GM18511 (cell line): ENCODE measurements around the gene NUP210.

Experiments used
- ATAC-seq: cut with Tn5 transposase; IDR thresholded peaks from one replicate; pipeline ENCODE4 v1.9.1; 2021; ENCODE audit warnings: mild to moderate bottlenecking, moderate library complexity; ENCODE audit not compliant: unreplicated experiment

The NUP210 gene

DNA sequence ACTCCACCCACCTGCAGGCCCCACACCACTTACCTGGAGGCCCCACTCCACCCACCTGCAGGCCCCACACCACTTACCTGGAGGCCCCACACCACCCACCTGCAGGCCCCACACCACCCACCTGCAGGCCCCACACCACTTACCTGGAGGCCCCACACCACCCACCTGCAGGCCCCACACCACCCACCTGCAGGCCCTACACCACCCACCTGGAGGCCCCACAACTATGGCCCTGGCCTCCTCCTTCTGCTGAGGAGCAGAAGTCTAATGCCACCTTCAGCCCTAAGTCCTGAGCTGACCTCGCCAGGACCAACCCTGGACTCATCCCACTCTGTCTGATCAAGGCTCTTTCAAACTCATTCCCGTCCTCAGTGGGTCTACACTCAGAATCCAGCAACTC is 42.4 kb downstream of the NUP210 start:
- peak; percentile 8 for ATAC-seq

DNA sequence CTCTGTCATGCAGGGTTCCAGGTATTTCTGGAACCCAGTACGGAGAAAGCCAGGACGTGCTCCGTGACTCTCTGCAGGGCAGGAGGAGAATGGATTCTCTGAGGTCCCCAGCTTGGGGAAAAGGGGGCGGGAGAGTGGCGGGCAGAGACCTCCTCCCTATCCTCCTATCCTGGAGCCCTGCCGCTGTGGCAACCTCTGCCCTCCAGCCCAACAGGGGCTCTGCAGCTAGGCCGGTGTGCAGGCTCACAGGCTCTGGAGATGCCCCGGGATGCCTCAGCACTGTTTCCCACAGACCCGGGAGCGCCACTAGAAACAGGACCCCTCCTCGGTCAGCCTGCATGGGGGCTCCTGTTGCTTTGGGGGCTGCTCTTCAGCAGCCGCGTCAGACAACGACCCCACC is 43.1 kb downstream of the NUP210 start:
- no peak for ATAC-seq

DNA sequence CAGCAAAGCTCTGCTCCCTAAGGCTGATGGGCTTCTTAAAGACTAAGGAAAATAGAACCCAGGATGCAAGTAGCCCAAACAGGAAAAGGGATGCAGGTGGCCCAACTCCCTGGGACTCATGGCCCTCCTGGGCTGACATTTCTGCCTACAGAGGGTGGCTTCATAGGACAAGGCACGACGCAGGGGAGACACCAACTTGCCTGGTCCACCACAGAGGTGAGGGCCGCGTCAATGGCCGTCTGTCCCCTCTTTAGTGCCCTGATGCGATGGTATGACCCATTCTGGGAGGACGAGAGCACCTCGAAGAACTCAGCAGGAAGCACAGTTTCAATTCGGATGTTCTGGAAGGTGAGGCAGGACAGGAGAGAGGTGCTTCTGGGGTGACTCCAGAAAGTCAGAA is 44.0 kb downstream of the NUP210 start:
- no peak for ATAC-seq

DNA sequence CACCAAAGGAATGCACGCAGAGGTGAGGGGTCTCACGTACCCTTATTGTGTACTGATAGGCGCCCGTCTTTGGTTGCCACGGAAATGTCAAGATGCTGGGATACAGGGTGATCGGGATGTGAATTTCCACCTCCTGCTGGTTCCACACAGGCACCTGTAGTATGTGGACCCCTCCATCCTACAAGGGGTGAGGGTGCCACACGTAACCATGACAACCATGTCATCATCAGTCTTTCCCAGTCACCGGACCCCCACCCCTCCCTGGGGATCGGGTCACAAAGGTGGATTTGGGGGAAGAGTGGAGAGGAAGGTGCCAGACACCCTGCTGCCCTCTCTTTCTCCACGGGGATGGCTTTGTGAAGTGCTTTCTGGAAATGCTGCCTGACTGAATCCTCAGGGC is 44.7 kb downstream of the NUP210 start:
- no peak for ATAC-seq

DNA sequence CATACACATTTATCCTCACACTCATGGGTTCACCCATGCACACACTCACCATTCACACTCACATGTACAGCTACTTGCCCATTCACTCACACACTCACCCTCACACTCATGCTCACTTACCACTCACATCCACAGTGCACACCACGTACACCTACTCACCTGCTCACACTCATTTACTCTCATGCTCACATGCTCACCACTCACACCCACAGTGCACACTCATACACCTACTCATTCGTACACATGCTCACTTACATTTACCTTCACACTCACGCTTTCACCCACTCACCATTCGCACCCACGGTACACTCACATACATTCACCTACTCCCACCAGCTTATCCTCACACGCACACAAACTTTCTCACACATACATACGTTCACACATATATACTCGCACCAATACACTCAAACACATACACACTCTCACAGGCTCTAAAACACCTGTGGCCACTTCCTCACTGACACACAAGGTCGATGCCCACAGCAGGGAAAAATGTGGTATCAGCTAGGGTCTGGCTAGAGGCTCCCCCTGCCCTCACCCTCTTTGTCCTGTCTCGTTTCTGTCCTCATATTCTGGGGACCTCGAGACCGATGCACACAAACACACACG is 46.0 kb downstream of the NUP210 start:
- no peak for ATAC-seq

DNA sequence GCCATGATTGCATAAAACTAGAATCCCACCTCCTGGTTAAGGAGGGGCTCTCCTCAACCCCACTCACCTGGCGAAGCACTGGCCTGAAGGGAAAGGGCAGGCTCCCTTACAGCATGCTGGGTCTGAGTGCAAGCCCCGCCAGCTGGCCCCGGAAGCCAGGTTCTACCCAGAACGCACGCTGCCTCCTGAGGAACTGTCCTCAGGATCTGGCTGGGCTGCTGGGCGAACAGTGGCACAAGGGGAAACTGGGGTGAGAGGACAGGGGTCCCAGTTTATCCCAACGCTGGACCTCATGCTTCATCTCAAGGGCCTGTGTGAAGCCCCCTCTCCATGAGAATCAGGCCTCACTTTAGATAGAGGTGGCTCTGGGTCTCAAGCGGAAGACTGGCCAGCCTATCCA is 47.5 kb downstream of the NUP210 start:
- ATAC-seq = no peak

DNA sequence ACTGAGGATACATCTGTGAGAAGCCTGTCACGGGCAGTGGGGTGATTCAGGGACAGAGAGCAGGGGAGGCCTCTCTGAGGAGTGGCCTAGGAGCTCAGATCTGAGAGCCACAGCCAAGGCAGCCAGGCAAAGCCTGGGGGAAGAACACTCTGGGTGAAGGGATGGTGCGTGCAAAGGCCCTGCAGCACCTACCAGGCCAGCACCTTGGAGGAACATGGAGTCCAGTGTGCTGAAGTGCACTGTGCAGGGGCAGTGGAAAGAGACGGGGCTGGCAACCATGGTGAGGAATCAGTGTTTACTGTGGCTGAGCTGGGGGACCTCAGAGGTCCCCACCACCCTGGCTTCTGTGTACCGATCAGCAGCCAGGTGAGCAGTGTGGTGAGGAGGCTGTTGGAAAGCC is 48.0 kb downstream of the NUP210 start:
- ATAC-seq = no peak

DNA sequence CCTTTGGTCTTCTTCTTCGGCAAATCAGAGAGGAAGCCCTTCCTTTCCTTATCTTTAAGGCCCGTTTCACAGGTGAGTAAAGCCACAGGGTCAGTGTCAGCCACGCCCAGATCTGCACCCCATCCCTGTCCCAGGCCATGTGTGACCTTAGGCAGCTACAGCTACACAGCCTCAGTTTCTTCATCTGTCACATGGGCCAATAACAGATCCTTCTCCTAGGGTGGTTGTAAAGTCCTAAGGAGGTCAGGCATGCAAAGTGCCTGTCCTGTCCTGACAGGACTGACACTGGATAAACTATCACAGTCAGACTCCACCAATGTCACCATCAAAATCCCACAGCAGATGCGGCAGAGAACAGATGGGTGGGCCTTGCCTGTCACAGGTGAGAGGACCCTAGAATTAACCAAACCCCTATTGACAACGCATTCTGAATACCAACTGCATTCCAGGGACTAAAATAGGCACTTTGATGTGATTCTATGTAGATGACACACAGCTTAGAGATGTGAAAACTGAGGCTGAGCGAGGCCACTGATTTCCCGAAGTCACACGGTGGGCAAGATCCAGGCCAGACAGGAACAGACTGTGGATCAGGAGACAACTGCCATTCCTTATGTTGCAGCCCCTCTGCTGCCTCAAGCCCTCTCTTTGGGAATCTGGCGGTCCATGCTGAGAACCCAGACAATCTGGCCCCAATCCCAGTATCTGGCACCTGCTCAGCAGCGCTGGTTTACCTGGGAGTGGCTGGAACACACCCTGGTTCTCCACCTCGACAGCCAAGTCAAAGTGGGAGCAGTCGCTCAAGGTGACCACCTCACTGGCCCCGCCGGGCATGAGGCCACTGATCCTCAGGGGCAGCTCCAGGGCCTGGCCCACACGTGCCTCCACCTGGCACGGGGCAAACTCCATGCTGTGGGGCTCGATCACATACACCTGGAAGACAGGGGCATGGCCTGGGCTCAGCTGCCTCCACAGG is 48.7 kb downstream of the NUP210 start:
- no peak for ATAC-seq

DNA sequence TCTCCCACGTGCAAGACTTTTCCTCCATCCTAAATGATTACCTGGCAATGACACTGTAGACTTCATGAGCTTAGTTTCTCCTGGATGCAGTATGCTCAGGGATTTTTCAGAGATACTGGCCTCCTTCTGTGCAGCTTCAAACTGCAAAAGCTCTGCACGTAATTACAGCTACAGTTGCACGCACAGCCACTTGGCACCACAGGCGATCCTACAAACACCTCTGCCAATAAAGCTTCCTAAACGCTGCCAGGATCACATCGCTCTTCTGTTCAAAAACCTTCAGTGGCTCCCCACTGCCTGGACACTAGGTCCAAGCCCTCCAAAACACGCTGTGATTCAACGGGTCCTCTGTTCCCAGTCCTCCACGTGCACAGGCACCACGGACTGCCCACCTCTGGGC is 49.5 kb downstream of the NUP210 start:
- no peak for ATAC-seq

DNA sequence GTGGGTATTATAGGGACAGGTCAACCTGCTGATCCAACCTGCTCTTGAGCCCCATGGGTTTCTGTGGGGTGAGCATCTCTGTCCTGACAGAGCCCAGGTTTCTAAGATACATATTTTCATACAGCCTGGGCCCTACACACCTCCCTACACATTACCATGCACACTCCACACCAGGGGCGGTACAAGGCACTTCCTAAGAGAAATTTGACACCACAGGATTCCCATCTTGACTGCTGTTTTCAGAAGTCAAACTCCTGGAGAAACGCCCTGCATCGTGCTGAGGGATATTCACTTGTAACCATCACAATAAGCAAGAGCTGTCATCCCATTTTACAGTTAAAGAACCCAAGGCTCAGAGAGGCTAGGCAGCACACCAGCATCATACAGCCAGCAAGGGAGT is 50.1 kb downstream of the NUP210 start:
- no peak for ATAC-seq

DNA sequence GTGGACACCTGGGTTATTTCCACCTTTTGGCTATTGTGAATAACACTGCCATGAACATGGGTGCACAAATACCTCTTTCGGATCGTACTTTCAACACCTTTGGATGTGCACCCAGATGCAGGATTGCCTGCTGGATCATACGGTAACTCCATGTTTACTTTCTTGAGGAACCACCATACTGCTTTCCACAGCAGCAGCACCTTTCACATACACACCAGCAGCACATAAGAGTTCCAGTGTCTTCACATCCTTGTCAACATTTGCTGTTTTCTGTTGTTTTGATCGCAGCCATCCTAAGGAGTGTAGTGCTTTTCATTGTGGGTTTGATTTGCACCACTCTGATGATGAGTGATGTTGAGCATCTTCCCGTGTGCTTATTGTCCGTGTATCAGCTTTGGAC is 51.3 kb downstream of the NUP210 start:
- ATAC-seq = no peak

DNA sequence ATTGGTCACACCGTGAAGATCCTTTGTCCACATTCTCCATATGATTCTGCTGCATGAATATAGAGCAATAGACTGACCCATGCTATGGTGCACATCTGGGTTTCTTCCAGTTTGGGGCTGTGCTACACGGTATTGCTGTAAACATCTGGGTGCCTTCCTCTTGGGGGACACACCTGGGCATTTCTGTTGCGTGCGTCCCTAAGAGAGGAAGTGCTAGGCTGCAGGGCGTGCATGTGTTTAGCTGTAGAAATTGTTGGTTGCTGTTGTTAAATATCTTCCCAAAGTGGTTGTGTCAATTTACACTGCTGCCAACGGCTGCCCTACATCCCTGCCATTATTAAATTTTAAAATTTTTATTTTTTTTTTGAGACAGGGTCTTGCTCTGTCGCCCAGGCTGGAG is 52.4 kb downstream of the NUP210 start:
- no peak for ATAC-seq

DNA sequence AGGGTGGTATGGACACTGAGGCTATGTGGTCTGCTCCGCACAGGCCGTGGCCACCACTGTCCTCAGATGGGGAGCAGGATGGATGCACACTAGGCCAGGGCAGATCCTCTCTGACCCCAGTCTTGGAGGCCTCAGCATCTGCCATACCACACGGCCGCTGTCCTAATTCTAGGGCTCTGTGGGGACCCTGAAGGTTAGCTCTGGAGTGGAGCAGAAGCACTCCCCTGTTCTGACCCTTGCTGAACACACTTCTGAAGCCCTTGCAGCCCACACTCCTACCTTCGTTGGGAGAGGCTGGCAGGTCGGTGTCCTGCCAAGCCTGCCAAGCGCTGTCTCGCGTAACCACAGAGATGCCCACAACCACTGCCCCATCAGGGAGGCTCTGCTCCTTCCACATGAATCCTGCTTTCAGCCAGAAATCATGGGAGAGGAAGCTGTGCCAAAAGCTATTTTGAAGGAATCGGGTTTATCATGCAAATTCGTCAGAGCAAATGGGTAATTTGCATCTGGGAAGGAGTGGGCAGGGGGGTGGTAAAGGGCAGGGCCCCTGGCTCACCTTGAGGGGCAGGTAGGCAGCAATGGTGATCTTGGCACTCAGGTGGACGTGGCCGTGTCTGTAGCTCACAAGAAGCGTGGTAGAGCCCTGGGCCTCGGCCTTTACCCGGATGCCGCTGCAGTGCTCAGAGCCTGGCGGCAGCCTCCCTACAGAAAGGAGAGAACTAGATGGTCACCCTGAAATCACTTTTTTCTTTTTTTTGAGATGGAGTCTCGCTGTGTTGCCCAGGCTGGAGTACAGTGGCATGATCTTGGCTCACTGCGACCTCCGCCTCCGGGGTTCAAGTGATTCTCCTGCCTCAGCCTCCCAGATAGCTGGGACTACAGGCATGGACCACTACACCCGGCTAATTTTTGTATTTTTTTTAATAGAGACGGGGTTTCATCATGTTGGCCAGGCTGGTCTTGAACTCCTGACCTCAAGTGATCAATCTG is 54.4 kb downstream of the NUP210 start:
- no peak for ATAC-seq

DNA sequence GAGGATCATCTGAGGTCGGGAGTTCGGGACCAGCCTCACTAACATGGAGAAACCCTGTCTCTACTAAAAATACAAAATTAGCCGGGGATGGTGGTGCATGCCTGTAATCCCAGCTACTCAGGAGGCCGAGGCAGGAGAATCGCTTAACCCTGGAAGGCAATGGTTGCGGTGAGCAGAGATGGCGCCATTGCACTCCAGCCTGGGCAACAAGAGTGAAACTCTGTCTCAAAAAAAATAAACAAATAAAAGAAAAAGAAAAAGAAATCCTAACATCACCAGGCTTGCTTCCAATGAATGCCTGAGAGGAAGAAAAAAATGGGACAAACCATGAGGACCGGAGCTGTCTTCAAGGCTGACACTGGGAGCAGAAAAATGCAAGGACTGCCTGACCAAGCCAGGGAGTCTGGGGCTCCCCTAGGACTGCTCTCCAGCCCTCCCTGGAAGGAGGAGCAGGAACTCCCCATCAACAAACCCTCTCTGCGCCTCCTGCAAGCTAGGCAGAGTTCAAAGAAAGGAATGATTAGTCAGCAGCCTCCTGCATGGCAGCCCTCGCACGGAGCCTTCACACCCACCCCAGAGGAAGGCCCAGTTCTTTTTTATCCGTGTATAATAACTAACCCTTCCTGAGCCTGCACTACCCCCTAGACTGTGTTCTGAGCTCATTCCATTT is 55.4 kb downstream of the NUP210 start:
- ATAC-seq = no peak

DNA sequence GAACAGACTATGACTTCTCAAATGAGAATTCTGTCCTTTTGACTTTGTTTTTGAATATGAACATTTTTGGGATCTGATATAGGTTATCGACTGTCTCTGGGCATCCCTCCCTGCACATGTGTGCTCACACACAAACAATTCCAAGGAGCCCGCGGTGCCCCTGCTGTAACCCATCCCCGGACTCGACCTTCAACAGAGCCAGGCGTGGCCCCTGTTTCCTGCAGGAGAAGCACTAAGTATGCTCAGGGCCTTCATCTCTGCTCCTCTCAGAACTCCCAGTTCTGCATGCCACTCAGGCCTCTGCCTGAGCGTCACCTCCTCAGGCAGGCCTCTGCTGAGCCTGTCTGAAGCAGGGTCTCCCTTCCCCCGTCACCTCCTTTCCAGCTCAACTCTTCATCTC is 57.6 kb downstream of the NUP210 start:
- no peak for ATAC-seq

DNA sequence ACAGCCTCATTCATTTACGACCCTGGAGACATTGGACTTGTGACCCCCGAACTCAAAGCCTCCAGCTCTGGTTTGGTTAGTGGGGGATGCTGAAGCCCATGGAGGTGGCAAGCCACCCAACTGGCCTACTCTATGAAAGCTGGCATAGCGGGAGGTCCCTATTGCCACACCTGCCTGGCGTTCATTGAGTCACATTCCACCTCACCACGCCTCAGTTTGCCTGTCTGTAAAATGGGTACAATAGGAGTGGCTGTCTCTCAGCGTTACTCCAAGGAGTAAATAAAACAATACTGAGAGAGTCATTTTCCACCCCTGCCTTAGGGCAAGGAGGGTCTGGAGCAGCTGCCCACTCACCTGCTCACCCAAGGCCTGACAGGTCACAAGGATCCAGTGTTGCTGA is 60.2 kb downstream of the NUP210 start:
- ATAC-seq = no peak

DNA sequence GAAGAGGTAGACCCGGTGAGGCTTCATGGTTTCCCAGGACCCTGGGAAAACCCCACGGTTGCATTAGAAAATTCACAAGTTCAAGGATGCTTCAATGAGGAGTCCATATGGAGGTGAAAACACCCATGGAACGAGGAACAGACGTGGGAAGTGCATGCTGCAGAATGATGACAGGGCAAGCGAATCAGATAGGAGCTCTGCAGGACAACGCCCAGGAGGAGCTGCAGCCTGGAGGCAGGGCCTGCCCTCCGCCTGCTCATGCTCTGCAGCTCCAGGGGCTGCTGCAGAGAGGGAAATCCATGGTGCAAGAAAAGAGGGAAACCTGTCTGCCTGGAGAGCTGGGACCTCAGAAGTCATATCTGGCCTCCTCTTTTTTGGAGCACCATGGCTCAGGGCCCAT is 61.5 kb downstream of the NUP210 start:
- no peak for ATAC-seq

DNA sequence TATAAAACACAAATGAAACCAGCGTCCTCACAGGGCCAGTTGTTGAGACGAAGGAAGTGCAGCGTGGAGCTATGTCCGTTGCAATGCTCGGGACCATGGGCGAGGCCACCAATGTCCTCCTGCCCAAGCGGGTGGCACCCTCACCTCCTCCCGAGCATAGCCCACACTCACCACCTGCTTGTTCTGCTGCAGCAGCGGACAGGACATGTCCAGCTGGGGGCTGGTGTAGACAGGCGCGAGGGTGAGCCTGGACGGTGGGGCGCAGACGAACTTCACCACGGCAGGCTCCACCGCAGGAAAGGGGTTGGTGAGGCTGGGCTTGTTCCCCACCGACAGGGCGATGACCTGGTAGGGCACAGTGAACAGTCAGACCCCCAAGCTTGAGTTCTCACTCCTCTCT is 62.1 kb downstream of the NUP210 start:
- no peak for ATAC-seq

DNA sequence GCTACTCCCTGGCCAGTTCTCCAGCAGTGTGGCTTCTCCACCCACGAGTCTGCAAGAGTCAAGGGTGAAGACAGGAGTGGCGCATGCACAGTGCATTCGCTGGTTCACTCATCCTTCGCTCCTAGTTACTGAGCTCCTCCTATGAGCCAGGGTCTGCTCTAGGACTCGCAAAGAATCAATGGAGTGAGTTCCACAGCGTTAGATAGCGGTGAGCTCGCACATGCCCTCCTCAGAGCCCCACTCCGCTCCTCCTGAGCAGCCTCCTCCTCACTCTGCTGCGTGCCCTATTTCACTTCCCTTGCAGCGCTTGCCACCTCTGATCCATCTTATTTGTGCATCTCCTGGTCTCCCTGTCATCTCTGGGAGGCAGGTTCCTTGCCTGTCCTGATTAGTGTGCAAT is 63.0 kb downstream of the NUP210 start:
- ATAC-seq = no peak

DNA sequence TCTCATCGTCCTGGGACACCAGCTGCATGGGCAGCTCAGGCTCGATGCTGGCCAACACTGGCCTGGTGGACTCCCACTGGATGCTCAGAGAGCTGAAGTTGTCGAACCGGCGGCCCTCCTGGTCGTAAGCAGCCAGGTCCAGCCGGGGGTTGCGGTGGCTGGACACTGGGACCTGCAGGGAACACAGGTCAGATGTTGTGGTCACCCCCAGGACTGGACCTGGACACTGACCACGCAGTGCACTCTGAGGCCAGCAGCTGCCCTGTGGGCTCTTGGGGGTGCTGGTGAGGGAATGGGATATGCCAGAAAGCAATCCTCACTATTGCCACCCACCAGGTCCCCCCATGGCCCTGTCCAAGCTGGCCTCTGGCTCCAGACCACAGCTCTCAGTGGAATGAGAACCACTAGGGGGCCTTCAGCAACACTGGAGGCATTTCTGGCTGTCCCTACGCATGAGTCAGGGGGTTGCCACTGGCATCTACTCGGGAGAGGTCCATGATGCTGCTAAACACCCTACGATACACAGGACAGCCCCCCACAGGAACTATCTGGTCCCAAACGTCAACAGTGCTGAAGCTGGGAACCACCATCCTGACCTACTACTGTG is 66.1 kb downstream of the NUP210 start:
- no peak for ATAC-seq
